GM18867 (cell line): ENCODE data around the gene ADAMTS17.

Source experiments
- ATAC-seq: cut with Tn5 transposase; IDR thresholded peaks from one replicate; pipeline ENCODE4 v1.9.1; 2021; ENCODE audit warnings: mild to moderate bottlenecking, moderate library complexity; ENCODE audit not compliant: unreplicated experiment

Gene ADAMTS17

GRCh38 chr15:100114100-100114499 lies 227.7 kb downstream of the ADAMTS17 start:
- ATAC-seq, result no peak

GRCh38 chr15:100113351-100114080 lies 228.3 kb downstream of the ADAMTS17 start:
- ATAC-seq, result no peak

- ATAC-seq, result no peak
Observed at GRCh38 chr15:100112636-100113305, 229.0 kb downstream of the ADAMTS17 start.

GRCh38 chr15:100112061-100112420 lies 229.7 kb downstream of the ADAMTS17 start:
- ATAC-seq, result no peak

- ATAC-seq, result no peak
Observed at GRCh38 chr15:100111125-100112060, 230.4 kb downstream of the ADAMTS17 start.

GRCh38 chr15:100109486-100110035 lies 232.2 kb downstream of the ADAMTS17 start:
- ATAC-seq, result no peak

- no peak for ATAC-seq
Observed at GRCh38 chr15:100108846-100109245, 232.9 kb downstream of the ADAMTS17 start.

GRCh38 chr15:100108346-100108745 lies 233.4 kb downstream of the ADAMTS17 start:
- ATAC-seq, result no peak

- ATAC-seq, result no peak
Observed at GRCh38 chr15:100107606-100108225, 234.1 kb downstream of the ADAMTS17 start.

- ATAC-seq, result no peak
Observed at GRCh38 chr15:100107151-100107550, 234.6 kb downstream of the ADAMTS17 start.

GRCh38 chr15:100106732-100107131 lies 235.0 kb downstream of the ADAMTS17 start:
- no peak for ATAC-seq

- ATAC-seq, result no peak
Observed at GRCh38 chr15:100105101-100105500, 236.7 kb downstream of the ADAMTS17 start.

GRCh38 chr15:100104245-100104644 lies 237.5 kb downstream of the ADAMTS17 start:
- no peak for ATAC-seq

GRCh38 chr15:100103828-100104227 lies 237.9 kb downstream of the ADAMTS17 start:
- ATAC-seq, result no peak

- no peak for ATAC-seq
Observed at GRCh38 chr15:100101426-100102089, 240.2 kb downstream of the ADAMTS17 start.

- ATAC-seq, result no peak
Observed at GRCh38 chr15:100100926-100101325, 240.8 kb downstream of the ADAMTS17 start.

GRCh38 chr15:100099976-100100375 lies 241.8 kb downstream of the ADAMTS17 start:
- ATAC-seq, result no peak

GRCh38 chr15:100098705-100099104 lies 243.1 kb downstream of the ADAMTS17 start:
- no peak for ATAC-seq

GRCh38 chr15:100097342-100098127 lies 244.2 kb downstream of the ADAMTS17 start:
- no peak for ATAC-seq
